HEK293T (cell line): ENCODE data around the gene HS6ST2.

Experiments used
- ARNT ChIP-seq: fragments of 450-650 bp; IDR thresholded peaks from 2 replicates; pipeline ENCODE4 v1.6.1; 2017; ENCODE audit warnings: mild to moderate bottlenecking
- BHLHE40 ChIP-seq: fragments of 450-650 bp; IDR thresholded peaks from 2 replicates; pipeline ENCODE4 v1.6.1; 2016; ENCODE audit warnings: mild to moderate bottlenecking, moderate library complexity, borderline replicate concordance
- CTBP1 ChIP-seq: fragments of 450-650 bp; IDR thresholded peaks from 2 replicates; pipeline ENCODE4 v1.6.1; 2016; ENCODE audit warnings: borderline replicate concordance
- ELF4 ChIP-seq: fragments of 450-650 bp; IDR thresholded peaks from 2 replicates; pipeline ENCODE4 v1.6.1; 2017; ENCODE audit warnings: antibody characterized with exemption
- FOXA1 ChIP-seq: fragments of 450-650 bp; IDR thresholded peaks from 2 replicates; pipeline ENCODE4 v1.6.1; 2016; ENCODE audit warnings: mild to moderate bottlenecking
- FOXK2 ChIP-seq: fragments of 450-650 bp; IDR thresholded peaks from 2 replicates; pipeline ENCODE4 v1.6.1; 2016; ENCODE audit warnings: mild to moderate bottlenecking
- FOXM1 ChIP-seq: fragments of 450-650 bp; IDR thresholded peaks from 2 replicates; pipeline ENCODE4 v1.6.1; 2017; ENCODE audit warnings: mild to moderate bottlenecking, borderline replicate concordance
- HDGF ChIP-seq: fragments of 450-650 bp; IDR thresholded peaks from 2 replicates; pipeline ENCODE4 v1.6.1; 2017; ENCODE audit warnings: antibody characterized with exemption, borderline replicate concordance
- L3MBTL2 ChIP-seq: fragments of 450-650 bp; conservative IDR thresholded peaks from 2 replicates; pipeline ENCODE4 v1.6.1; 2016; ENCODE audit warnings: mild to moderate bottlenecking
- LEF1 ChIP-seq: fragments of 450-650 bp; IDR thresholded peaks from 2 replicates; pipeline ENCODE4 v1.6.1; 2017; ENCODE audit warnings: mild to moderate bottlenecking, borderline replicate concordance
- NFRKB ChIP-seq: fragments of 450-650 bp; IDR thresholded peaks from 2 replicates; pipeline ENCODE4 v1.6.1; 2016; ENCODE audit warnings: mild to moderate bottlenecking, moderate library complexity
- SP1 ChIP-seq: fragments of 450-650 bp; IDR thresholded peaks from 2 replicates; pipeline ENCODE4 v1.6.1; 2017
- SUZ12 ChIP-seq: fragments of 450-650 bp; IDR thresholded peaks from 2 replicates; pipeline ENCODE4 v1.6.1; 2016; ENCODE audit warnings: mild to moderate bottlenecking
- TF ChIP-seq, protein P1 (sequence below): fragments of 450-650 bp; IDR thresholded peaks from 2 replicates; pipeline ENCODE4 v1.6.1; 2016

DNA sequence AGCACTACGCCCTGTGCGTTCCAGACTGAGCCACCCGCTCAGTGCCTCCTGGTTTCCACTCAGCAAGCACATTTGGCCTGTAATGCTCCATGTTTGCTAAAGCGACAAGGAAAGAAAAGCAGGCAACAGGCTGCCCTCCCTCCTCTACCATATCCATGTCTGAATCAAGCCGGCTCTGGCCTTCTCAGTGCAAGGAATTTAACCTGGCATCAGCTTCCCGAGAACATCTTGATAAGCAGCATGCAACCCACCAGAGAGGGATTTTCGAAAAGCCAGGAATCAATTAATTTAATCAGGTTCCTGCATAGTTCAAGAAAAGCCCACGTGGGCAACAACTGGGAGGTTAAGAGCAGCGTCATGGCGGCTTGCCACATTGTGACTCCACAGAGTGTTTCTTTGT is 228.2 kb downstream of the HS6ST2 start:
- TF ChIP-seq, protein P1, sequence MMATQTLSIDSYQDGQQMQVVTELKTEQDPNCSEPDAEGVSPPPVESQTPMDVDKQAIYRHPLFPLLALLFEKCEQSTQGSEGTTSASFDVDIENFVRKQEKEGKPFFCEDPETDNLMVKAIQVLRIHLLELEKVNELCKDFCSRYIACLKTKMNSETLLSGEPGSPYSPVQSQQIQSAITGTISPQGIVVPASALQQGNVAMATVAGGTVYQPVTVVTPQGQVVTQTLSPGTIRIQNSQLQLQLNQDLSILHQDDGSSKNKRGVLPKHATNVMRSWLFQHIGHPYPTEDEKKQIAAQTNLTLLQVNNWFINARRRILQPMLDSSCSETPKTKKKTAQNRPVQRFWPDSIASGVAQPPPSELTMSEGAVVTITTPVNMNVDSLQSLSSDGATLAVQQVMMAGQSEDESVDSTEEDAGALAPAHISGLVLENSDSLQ: no peak
- TF ChIP-seq FOXM1: no peak
- TF ChIP-seq CTBP1: no peak
- TF ChIP-seq HDGF: no peak
- TF ChIP-seq FOXA1: no peak
- TF ChIP-seq SUZ12: no peak
- no peak for TF ChIP-seq LEF1
- TF ChIP-seq NFRKB: no peak
- no peak for TF ChIP-seq SP1
- TF ChIP-seq FOXK2: no peak
- no peak for TF ChIP-seq ARNT
- no peak for TF ChIP-seq L3MBTL2
- TF ChIP-seq BHLHE40: no peak
- TF ChIP-seq ELF4: no peak
